Mesothelial cell of epicardium (in vitro differentiated cells): ENCODE measurements around the gene NR3C1. TPM values are rescaled to one million over a fixed set of nuclear protein-coding genes. Genes with fewer than 3 reads are reported as not detected.
"Not testable (repeated sequence)": the region's sequence is repeated elsewhere in the genome, so short reads cannot be mapped to it uniquely, and the experiment has no call there.

Source experiments
- DNase-seq, 2 experiments: peaks; one replicate each; pipeline ENCODE4 v3.0.0; 2021; ENCODE audit warnings: low spot score in 2 of 2; ENCODE audit not compliant: unreplicated experiment in 2 of 2
- H3K27ac Mint-ChIP-seq: 2 replicates; pipeline ENCODE4 v1.8.0; 2021; ENCODE audit warnings: mixed read lengths
- H3K27me3 Mint-ChIP-seq: 2 replicates; pipeline ENCODE4 v1.8.0; 2021; ENCODE audit warnings: low read depth, mixed read lengths
- H3K36me3 Mint-ChIP-seq: 2 replicates; pipeline ENCODE4 v1.8.0; 2021; ENCODE audit warnings: mixed read lengths
- H3K4me1 Mint-ChIP-seq: 2 replicates; pipeline ENCODE4 v1.8.0; 2021; ENCODE audit warnings: mixed read lengths
- H3K4me3 Mint-ChIP-seq: 2 replicates; pipeline ENCODE4 v1.8.0; 2021; ENCODE audit warnings: mild to moderate bottlenecking, moderate library complexity, mixed read lengths
- H3K9me3 Mint-ChIP-seq: 2 replicates; pipeline ENCODE4 v1.8.0; 2021; ENCODE audit warnings: mixed read lengths
- total RNA-seq: library from RNA; stranded (reverse); gene quantifications from 3 replicates; pipeline ENCODE4 v1.2.1, GENCODE V29; 2021
- TF ChIP-seq, protein P1 (sequence below): fragments of 200-600 bp; sonication (generic); IDR thresholded peaks from one replicate; pipeline ENCODE4 v1.5.0; 2021; ENCODE audit warnings: antibody characterized with exemption; ENCODE audit not compliant: unreplicated experiment

Gene NR3C1
- total RNA-seq, 1 donor from 2014 or later, result 29.2 TPM

DNA sequence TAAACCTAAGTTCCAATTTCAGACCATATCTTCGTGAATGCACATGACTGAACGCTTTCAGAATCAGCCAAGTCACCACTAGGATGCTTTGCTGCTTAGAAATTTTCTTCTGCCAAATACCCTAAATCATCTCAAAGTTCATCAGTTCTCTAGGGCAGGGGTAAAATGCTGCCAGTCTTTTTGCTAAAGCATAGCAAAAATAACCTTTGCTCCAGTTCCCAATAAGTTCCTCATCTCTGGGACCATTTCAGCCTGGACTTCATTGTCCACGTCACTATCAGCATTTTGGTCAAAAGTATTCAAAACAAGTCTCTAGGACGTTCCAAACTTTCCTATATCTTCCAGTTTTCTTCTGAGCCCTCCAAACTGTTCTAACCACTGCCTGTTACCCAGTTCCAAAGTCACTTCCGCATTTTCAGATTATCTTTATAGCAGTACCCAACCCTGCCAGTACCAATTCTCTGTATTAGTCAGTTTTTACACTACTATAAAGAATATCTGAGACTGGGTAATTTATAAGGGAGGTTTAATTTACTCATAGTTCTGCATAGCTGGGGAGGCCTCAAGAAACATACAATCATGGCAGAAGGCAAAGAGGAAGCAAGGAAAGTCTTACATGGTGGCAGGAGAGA is 74.8 kb downstream of the NR3C1 start:
- Mint-ChIP-seq H3K9me3 (peaks cover 8% of the 10 kb centered on the region), H3K4me1 (no peaks in the 10 kb centered on the region), H3K36me3 (peaks cover 11% of the 10 kb centered on the region), H3K4me3 (no peak overlapping the region), H3K27ac (no peak overlapping the region), H3K27me3 (no peaks in the 10 kb centered on the region)
- DNase-seq, result no peak
- TF ChIP-seq, protein P1, sequence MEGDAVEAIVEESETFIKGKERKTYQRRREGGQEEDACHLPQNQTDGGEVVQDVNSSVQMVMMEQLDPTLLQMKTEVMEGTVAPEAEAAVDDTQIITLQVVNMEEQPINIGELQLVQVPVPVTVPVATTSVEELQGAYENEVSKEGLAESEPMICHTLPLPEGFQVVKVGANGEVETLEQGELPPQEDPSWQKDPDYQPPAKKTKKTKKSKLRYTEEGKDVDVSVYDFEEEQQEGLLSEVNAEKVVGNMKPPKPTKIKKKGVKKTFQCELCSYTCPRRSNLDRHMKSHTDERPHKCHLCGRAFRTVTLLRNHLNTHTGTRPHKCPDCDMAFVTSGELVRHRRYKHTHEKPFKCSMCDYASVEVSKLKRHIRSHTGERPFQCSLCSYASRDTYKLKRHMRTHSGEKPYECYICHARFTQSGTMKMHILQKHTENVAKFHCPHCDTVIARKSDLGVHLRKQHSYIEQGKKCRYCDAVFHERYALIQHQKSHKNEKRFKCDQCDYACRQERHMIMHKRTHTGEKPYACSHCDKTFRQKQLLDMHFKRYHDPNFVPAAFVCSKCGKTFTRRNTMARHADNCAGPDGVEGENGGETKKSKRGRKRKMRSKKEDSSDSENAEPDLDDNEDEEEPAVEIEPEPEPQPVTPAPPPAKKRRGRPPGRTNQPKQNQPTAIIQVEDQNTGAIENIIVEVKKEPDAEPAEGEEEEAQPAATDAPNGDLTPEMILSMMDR, result no peak

DNA sequence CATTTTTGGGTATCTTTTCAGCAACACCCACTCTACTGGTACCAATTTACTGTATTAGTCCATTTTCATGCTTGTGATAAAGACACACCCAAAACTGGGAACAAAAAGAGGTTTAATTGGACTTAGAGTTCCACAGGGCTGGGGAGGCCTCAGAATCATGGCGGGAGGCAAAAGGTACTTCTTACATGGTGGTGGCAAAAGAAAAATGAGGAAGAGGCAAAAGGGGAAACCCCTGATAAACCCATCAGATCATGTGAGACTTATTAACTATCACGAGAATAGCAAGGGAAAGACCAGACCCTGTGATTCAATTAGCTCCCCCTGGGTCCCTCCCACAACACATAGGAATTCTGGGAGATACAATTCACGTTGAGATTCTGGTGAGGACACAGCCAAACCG is 78.4 kb downstream of the NR3C1 start:
- not testable (repeated sequence) for DNase-seq, H3K4me1 Mint-ChIP-seq, H3K9me3 Mint-ChIP-seq, H3K4me3 Mint-ChIP-seq, H3K27ac Mint-ChIP-seq, H3K27me3 Mint-ChIP-seq, H3K36me3 Mint-ChIP-seq

DNA sequence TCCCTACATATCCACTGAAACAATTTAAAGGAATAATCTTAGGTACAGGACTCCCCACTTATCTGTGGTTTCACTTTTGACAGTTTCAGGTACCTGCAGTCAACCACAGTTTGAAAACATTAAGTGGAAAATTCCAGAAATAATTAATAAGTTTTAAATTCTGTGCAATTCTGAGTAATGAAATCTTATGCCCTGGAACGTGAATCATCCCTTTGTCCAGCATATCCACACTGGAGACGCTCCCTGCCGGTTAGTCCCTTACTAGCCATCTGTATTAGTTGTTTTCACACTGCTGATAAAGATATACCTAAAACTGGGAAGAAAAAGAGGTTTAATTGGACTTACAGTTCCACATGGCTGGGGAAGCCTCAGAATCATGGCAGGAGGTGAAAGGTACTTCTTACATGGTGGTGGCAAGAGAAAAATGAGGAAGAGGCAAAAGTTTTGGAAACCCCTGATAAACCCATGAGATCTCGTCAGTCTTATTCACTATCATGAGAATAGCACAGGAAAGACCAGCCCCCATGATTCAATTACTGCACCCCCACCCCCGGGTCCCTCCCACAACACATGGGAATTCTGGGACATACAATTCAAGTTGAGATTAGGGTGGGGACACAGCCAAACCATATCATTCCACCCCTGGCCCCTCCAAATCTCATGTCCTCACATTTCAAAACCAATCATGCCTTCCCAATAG is 80.4 kb downstream of the NR3C1 start:
- DNase-seq, H3K27ac Mint-ChIP-seq: not testable (repeated sequence)

DNA sequence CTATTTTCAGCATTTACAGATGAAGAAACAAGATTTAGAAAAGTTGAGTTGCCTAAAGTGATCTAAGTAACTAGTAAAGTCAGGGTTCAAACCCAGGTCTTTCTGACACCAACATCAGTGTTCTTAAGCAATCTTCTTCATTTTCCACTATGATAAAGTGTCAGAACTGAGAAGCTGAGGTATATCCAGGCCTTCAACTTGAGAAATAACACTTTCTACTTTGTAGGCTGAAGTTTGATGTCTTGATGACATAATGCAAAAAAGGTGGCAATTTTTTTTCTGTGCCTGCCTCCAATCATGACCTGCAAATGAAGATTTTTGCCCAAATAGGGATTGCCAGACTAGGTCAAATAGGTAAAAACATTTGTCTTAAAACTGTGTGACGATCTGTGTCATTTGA is 81.3 kb downstream of the NR3C1 start:
- H3K27me3 Mint-ChIP-seq, result no peaks in the 10 kb centered on the region
- peaks cover 3% of the 10 kb centered on the region for H3K36me3 Mint-ChIP-seq
- no peak for DNase-seq
- H3K9me3 Mint-ChIP-seq, result no peaks in the 10 kb centered on the region
- peaks cover 2% of the 10 kb centered on the region for H3K4me1 Mint-ChIP-seq
- TF ChIP-seq, protein P1, result no peak
- H3K27ac Mint-ChIP-seq, result no peak overlapping the region
- no peak overlapping the region for H3K4me3 Mint-ChIP-seq

More for the DNA sequence above, 80.4 kb downstream of the NR3C1 start:
- not testable (repeated sequence) for H3K4me3 Mint-ChIP-seq, H3K36me3 Mint-ChIP-seq, H3K4me1 Mint-ChIP-seq, H3K27me3 Mint-ChIP-seq, H3K9me3 Mint-ChIP-seq

DNA sequence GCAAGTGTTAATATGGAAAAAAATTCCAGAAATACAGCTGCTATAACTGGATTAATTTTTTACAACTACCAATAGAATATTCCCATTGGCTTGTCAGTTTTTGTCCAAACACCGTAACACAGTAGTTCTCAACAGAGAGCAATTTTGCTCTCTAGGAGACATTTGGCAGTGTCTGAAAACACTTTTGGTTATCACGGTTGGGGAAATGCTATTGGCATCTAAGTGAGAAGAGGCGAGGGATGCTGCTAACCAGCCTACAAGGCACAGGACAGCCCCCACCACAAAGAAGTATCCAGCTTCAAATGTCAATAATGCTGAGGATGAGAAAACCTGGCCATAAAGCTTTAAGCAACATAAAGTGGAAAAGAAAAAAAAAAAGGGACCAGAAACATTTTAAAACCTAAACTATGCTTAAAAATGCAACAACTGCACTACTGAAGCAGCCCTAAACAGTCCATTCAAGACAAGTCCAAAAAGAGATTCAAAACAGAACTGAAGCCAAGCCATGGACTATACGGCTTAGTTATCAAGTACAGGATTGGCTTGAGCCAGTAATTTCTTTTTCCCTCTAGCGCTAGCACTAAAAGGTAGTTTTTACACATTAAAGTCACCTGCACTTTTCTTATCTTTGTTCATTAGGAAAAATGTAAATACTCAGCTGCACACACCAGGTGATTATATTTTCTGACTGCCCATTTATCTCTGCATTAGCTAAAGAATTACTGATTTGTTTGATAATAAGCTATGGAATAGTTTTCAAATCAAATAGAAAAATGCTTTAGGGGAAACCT is 83.9 kb downstream of the NR3C1 start:
- H3K9me3 Mint-ChIP-seq, result no peaks in the 10 kb centered on the region
- TF ChIP-seq, protein P1, result no peak
- peaks cover 2% of the 10 kb centered on the region for H3K4me1 Mint-ChIP-seq
- no peak overlapping the region for H3K4me3 Mint-ChIP-seq
- no peak overlapping the region for H3K27ac Mint-ChIP-seq
- H3K36me3 Mint-ChIP-seq, result no peaks in the 10 kb centered on the region
- DNase-seq, result no peak
- H3K27me3 Mint-ChIP-seq, result no peaks in the 10 kb centered on the region

DNA sequence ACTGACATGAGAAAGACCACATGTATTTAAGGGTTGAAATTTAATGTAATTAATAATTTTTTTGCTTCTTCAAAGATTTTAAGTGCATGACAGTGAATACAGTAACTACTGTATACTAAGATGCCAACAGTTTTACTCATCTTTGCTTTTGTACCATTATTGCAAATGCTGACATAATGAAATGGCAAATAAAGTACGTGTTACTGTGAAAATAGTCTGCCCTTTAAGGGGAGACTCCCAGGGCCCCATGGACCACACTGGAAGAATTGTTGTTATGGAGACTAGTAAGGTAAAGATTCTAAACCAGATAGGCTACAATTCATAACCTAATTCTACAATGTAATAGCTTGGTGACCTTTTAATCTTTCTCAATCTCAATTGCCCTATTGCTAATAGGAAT is 84.7 kb downstream of the NR3C1 start:
- no peak for DNase-seq
- no peaks in the 10 kb centered on the region for H3K36me3 Mint-ChIP-seq
- TF ChIP-seq, protein P1, result no peak
- no peaks in the 10 kb centered on the region for H3K9me3 Mint-ChIP-seq
- H3K27ac Mint-ChIP-seq, result no peak overlapping the region
- no peak overlapping the region for H3K4me3 Mint-ChIP-seq
- H3K27me3 Mint-ChIP-seq, result no peaks in the 10 kb centered on the region
- H3K4me1 Mint-ChIP-seq, result peaks cover 2% of the 10 kb centered on the region
